K562 (cell line): ENCODE results near the gene HRH1. TPM values are rescaled to one million over a fixed set of nuclear protein-coding genes. Genes with fewer than 3 reads are reported as not detected.

ENCODE experiments used
- FOXK2 ChIP-seq, 2 experiments: fragments of 450-650 bp; IDR thresholded peaks in 1 of 2; conservative IDR thresholded peaks in 1 of 2; 2 replicates each; pipeline ENCODE4 v1.6.1; 2016; ENCODE audit warnings: low read depth in 2 of 2, mild to moderate bottlenecking in 1 of 2
- ID3 ChIP-seq, 2 experiments: fragments of 250-450 bp in 1 of 2; fragments of 450-650 bp in 1 of 2; sonication (Bioruptor Pico) in 1 of 2; IDR thresholded peaks; 2 replicates each; pipeline versions ENCODE4 v1.6.1 to v1.8.0; 2016 to 2021; ENCODE audit warnings: mild to moderate bottlenecking in 2 of 2, moderate library complexity in 2 of 2, missing compliant biosample characterization in 1 of 2, missing genetic modification characterization in 1 of 2
- NR2C1 ChIP-seq, 2 experiments: fragments of 450-650 bp; IDR thresholded peaks; 2 replicates each; pipeline ENCODE4 v1.6.1; 2017; ENCODE audit warnings: mild to moderate bottlenecking in 2 of 2, antibody characterized with exemption in 1 of 2, inconsistent platforms in 1 of 2, missing compliant biosample characterization in 1 of 2, missing genetic modification characterization in 1 of 2
- NR4A1 ChIP-seq, 2 experiments: fragments of 250-450 bp in 1 of 2; fragments of 450-650 bp in 1 of 2; sonication (Bioruptor Pico) in 1 of 2; IDR thresholded peaks; 2 replicates each; pipeline versions ENCODE4 v1.4.0 to v1.6.1; 2016 to 2020; ENCODE audit warnings: mild to moderate bottlenecking in 2 of 2, missing compliant biosample characterization in 1 of 2, missing genetic modification characterization in 1 of 2, moderate library complexity in 1 of 2
- PHF20 ChIP-seq: fragments of 450-650 bp; IDR thresholded peaks from 2 replicates; pipeline ENCODE4 v1.6.1; 2018; ENCODE audit not compliant: partially characterized antibody
- PPARD ChIP-seq: fragments of 250-450 bp; sonication (Bioruptor Pico); IDR thresholded peaks from 2 replicates; pipeline ENCODE4 v1.8.0; 2022; ENCODE audit warnings: inconsistent platforms, mild to moderate bottlenecking, moderate library complexity
- RBM22 ChIP-seq: fragments of 200-400 bp; formaldehyde crosslinking; IDR thresholded peaks from 2 replicates; pipeline ENCODE4 v1.6.1; 2018; ENCODE audit warnings: low read length, low read depth; ENCODE audit not compliant: poor library complexity, severe bottlenecking
- SETDB1 ChIP-seq: IDR thresholded peaks from one replicate; pipeline ENCODE4 v1.6.1; 2012; ENCODE audit warnings: low read length, control low read depth, inconsistent platforms
- SMAD2 ChIP-seq: fragments of 150-350 bp; IDR thresholded peaks from 2 replicates; pipeline ENCODE4 v1.6.1; 2014; ENCODE audit warnings: low read depth, mild to moderate bottlenecking, low read length
- SREBF2 ChIP-seq: sonication (generic); formaldehyde crosslinking; IDR thresholded peaks from 2 replicates; pipeline ENCODE4 v1.4.0; 2020; ENCODE audit warnings: mild to moderate bottlenecking, missing genetic modification reagents
- ZBTB40 ChIP-seq, 2 experiments: fragments of 450-650 bp in 1 of 2; sonication (generic) in 1 of 2; formaldehyde crosslinking in 1 of 2; IDR thresholded peaks; 2 replicates each; pipeline versions ENCODE4 v1.7.1 to v1.9.0; 2016 to 2022; ENCODE audit warnings: inconsistent platforms in 1 of 2, mild to moderate bottlenecking in 1 of 2, missing genetic modification reagents in 1 of 2
- ZNF592 ChIP-seq: fragments of 450-650 bp; IDR thresholded peaks from 2 replicates; pipeline ENCODE4 v1.6.1; 2017; ENCODE audit warnings: antibody characterized with exemption, mild to moderate bottlenecking
- ZNF668 ChIP-seq: fragments of 250-450 bp; sonication (Bioruptor Pico); IDR thresholded peaks from 2 replicates; pipeline ENCODE4 v1.8.0; 2022; ENCODE audit warnings: mild to moderate bottlenecking, inconsistent platforms
- polyA plus RNA-seq, 8 experiments: library from polyadenylated mRNA; depleted of rRNA in 4 of 8; stranded (reverse) in 5 of 8; unstranded in 3 of 8; fragments of >200 nt; fragmentation: Nextera tagmentation in 2 of 8; fragmentation: Illumina TruSeq in 1 of 8; extraction: Ambion mirVana in 2 of 8; extraction: Trizol in 1 of 8; gene quantifications; 2 replicates each; pipeline versions ENCODE4 v1.2.1 to v1.2.3, GENCODE V29; 2011 to 2014; ENCODE audit warnings: inconsistent platforms in 1 of 8, missing spikeins in 1 of 8
- total RNA-seq, 7 experiments: library from RNA; depleted of rRNA in 6 of 7; stranded (reverse); fragments of >200 nt in 6 of 7; fragmentation: Illumina TruSeq in 2 of 7; extraction: Trizol in 2 of 7; gene quantifications; 2 replicates each; pipeline versions ENCODE4 v1.2.1 to v1.2.3, GENCODE V29; 2011 to 2021; ENCODE audit warnings: low replicate concordance in 1 of 7

HRH1 gene
- total and polyA plus RNA-seq, 9 of the 15 experiments (the other 6 are each of a cell fraction or from before 2014, with no cell fraction given) = 0.03 to 0.15 (median 0.06) TPM; not detected in 1

- TF ChIP-seq FOXK2 (conservative IDR thresholded peaks at IDR 0.05 in 1 of 2, IDR thresholded peaks at IDR 0.05 in 1 of 2; ENCODE audit: low read depth in 2 of 2) (no peak), NR2C1 (IDR thresholded peaks at IDR 0.05) (no peak), NR2C1 (tag; IDR thresholded peaks at IDR 0.05) (peak; percentile 35; the same call in 1 of the 2 replicates), ID3 (CRISPR knock-in tag; IDR thresholded peaks at IDR 0.05) (no peak), ID3 (tag; IDR thresholded peaks at IDR 0.05) (peak; percentile 35; the same call in 1 of the 2 replicates), PPARD (no peak), ZNF592 (0 out of 2 replicates have a peak, but pooled peaks have one; percentile 42), RBM22 (no peak), SETDB1 (no peak), NR4A1 (CRISPR knock-in tag; IDR thresholded peaks at IDR 0.05) (no peak), NR4A1 (tag; IDR thresholded peaks at IDR 0.05) (peak; percentile 93), SMAD2 (no peak), ZBTB40 (IDR thresholded peaks at IDR 0.05) (no peak), ZBTB40 (CRISPR knock-in tag; IDR thresholded peaks at IDR 0.05) (no peak), SREBF2 (CRISPR knock-in tag) (no peak), ZNF668 (CRISPR knock-in tag) (peak; percentile 84; the same call in 1 of the 2 replicates), PHF20 (no peak)
These were observed 114.7 kb downstream of the HRH1 start (continued) for GRCh38 chr3:11269007-11269406.
